Parathyroid adenoma (tissue), 2 donors: Measurements from ENCODE around the gene ZFYVE1.
"Not testable (repeated sequence)": the region's sequence is repeated elsewhere in the genome, so short reads cannot be mapped to it uniquely, and the experiment has no call there.

Experiments
- H2AFZ ChIP-seq: fragments of 300-600 bp; sonication (generic); one replicate; pipeline ENCODE4 v1.7.0; 2017; ENCODE audit warnings: antibody characterized with exemption, mild to moderate bottlenecking
- H3K27ac ChIP-seq: fragments of 300-600 bp; sonication (generic); one replicate; pipeline ENCODE4 v1.7.0; 2017
- H3K27me3 ChIP-seq: fragments of 300-600 bp; sonication (generic); one replicate; pipeline ENCODE4 v1.7.0; 2017; ENCODE audit warnings: low read length; ENCODE audit not compliant: control insufficient read depth, insufficient read depth
- H3K36me3 ChIP-seq: fragments of 300-600 bp; sonication (generic); one replicate; pipeline ENCODE4 v1.7.0; 2017; ENCODE audit warnings: low read length; ENCODE audit not compliant: control insufficient read depth, insufficient read depth
- H3K4me1 ChIP-seq: fragments of 300-600 bp; sonication (generic); one replicate; pipeline ENCODE4 v1.7.0; 2017; ENCODE audit warnings: control low read depth
- H3K4me2 ChIP-seq: fragments of 300-600 bp; sonication (generic); one replicate; pipeline ENCODE4 v1.7.0; 2017; ENCODE audit warnings: low read length
- H3K4me3 ChIP-seq: fragments of 300-600 bp; sonication (generic); one replicate; pipeline ENCODE4 v1.7.0; 2017; ENCODE audit warnings: low read depth, low read length
- H3K79me2 ChIP-seq: fragments of 300-600 bp; sonication (generic); one replicate; pipeline ENCODE4 v1.7.0; 2017; ENCODE audit warnings: control low read depth
- H3K9ac ChIP-seq: fragments of 300-600 bp; sonication (generic); one replicate; pipeline ENCODE4 v1.7.0; 2017; ENCODE audit warnings: mild to moderate bottlenecking
- H3K9me3 ChIP-seq: fragments of 300-600 bp; sonication (generic); one replicate; pipeline ENCODE4 v1.7.0; 2017; ENCODE audit warnings: low read length; ENCODE audit not compliant: control insufficient read depth
- TF ChIP-seq, protein P1 (sequence below): fragments of 300-600 bp; sonication (generic); IDR thresholded peaks from one replicate; pipeline ENCODE4 v1.7.0; 2017; ENCODE audit warnings: antibody characterized with exemption, mild to moderate bottlenecking
- donor health status: primary hyperparathyroidism.

ZFYVE1 gene

DNA sequence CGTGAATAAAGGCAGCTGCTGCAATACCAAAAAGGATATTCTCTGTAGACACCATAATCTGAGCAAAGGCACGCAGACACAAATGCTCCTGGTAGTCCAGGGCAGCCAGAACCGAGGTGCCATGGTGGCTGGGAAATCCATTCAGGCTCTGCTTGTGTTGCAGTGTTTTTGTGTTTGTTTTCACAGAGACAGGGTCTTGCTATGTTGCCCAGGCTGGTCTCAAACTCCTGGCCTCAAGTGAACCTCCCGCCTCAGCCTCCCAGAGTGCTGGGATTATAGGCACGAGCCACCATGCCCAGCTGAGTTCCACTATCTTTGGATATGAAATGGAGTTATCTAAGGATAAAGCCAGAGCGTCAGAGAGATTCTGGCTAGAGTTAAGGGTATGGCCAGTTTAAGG lies 60.9 kb downstream of the ZFYVE1 start:
- Histone ChIP-seq H2AFZ (no peak overlapping the region), H3K79me2 (no peaks in the 10 kb centered on the region), H3K4me2 (no peak overlapping the region), H3K4me1 (no peaks in the 10 kb centered on the region), H3K9ac (no peak overlapping the region), H3K27ac (no peak overlapping the region), H3K36me3 (no peaks in the 10 kb centered on the region), H3K4me3 (no peak overlapping the region), H3K27me3 (no peaks in the 10 kb centered on the region), H3K9me3 (no peaks in the 10 kb centered on the region)
- TF ChIP-seq, protein P1, sequence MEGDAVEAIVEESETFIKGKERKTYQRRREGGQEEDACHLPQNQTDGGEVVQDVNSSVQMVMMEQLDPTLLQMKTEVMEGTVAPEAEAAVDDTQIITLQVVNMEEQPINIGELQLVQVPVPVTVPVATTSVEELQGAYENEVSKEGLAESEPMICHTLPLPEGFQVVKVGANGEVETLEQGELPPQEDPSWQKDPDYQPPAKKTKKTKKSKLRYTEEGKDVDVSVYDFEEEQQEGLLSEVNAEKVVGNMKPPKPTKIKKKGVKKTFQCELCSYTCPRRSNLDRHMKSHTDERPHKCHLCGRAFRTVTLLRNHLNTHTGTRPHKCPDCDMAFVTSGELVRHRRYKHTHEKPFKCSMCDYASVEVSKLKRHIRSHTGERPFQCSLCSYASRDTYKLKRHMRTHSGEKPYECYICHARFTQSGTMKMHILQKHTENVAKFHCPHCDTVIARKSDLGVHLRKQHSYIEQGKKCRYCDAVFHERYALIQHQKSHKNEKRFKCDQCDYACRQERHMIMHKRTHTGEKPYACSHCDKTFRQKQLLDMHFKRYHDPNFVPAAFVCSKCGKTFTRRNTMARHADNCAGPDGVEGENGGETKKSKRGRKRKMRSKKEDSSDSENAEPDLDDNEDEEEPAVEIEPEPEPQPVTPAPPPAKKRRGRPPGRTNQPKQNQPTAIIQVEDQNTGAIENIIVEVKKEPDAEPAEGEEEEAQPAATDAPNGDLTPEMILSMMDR, result no peak

DNA sequence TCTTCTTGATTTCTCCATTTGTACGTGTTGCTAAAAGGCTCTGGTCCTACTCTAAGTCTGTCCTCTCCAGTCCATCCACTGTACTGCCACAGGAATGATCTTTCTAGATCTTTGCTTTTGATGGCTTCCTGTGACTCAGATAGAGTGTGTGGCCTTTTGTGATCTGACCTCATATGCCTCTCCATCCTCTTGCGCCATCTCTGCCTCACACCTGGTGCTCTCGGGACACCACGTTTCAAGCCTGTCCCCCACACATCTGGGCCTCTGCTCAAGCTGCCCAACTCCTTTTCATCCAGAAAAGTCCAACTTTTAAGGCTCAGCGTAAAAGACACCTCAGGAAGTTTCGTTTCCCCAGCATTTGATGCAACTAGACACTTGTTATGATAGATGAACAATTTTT lies 61.7 kb downstream of the ZFYVE1 start:
- Histone ChIP-seq H3K9ac (no peak overlapping the region), H3K36me3 (no peaks in the 10 kb centered on the region)
- TF ChIP-seq, protein P1, result no peak

DNA sequence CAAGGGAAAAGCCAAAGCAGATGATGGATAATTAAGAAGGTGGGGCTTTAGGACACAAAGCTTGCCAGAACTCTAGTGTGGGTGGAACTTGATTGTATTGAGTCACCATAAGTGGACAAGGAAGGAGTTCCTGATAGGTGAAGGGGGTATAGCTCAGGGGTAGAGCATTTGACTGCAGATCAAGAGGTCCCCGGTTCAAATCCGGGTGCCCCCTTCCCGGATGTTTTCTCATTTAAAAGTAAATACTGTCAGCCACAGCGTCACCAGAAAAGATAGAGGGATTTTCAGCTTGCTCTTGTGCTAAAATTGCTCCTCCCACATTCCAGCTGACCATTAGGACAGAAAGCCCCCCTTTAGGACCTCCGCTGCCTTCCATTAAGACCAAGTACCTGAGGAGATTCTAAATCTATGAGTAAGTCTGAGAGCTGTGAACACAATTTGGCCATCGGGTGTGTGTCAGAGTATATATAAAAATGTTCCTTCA lies 64.0 kb downstream of the ZFYVE1 start:
- H2AFZ ChIP-seq, result no peak overlapping the region
- H3K9me3 ChIP-seq, result no peaks in the 10 kb centered on the region
- H3K4me2 ChIP-seq, result no peak overlapping the region
- H3K79me2 ChIP-seq, result no peaks in the 10 kb centered on the region
- no peak overlapping the region for H3K9ac ChIP-seq
- no peak overlapping the region for H3K27ac ChIP-seq
- H3K4me3 ChIP-seq, result no peak overlapping the region
- H3K36me3 ChIP-seq, result no peaks in the 10 kb centered on the region
- TF ChIP-seq, protein P1, result no peak
- H3K27me3 ChIP-seq, result no peaks in the 10 kb centered on the region
- no peaks in the 10 kb centered on the region for H3K4me1 ChIP-seq

More for the DNA sequence above, 61.7 kb downstream of the ZFYVE1 start:
- Histone ChIP-seq H3K4me2 (no peak overlapping the region), H3K27ac (no peak overlapping the region), H2AFZ (no peak overlapping the region), H3K27me3 (no peaks in the 10 kb centered on the region), H3K4me1 (no peaks in the 10 kb centered on the region), H3K79me2 (no peaks in the 10 kb centered on the region), H3K4me3 (no peak overlapping the region), H3K9me3 (no peaks in the 10 kb centered on the region)

DNA sequence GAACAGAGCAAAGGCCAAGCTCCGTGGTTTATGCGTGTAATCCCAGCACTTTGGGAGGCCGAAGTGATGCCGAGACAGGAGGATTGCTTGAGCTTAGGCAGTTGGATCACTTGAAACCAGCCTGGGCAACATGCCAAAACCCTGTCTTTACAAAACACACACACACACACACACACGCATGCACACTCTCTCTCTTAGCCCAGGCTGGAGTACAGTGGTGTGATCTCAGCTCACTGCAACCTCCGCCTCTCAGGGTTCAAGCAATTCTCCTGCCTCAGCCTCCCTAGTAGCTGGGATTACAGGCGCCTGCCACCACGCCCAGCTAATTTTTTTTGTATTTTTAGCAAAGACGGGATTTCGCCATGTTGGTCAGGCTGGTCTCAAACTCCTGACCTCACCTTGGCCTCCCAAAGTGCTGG lies 64.6 kb downstream of the ZFYVE1 start:
- not testable (repeated sequence) for H3K79me2 ChIP-seq, H3K9me3 ChIP-seq, H3K4me1 ChIP-seq, H3K36me3 ChIP-seq, H3K4me3 ChIP-seq, H3K27ac ChIP-seq, H3K4me2 ChIP-seq, H3K27me3 ChIP-seq, H3K9ac ChIP-seq, H2AFZ ChIP-seq

DNA sequence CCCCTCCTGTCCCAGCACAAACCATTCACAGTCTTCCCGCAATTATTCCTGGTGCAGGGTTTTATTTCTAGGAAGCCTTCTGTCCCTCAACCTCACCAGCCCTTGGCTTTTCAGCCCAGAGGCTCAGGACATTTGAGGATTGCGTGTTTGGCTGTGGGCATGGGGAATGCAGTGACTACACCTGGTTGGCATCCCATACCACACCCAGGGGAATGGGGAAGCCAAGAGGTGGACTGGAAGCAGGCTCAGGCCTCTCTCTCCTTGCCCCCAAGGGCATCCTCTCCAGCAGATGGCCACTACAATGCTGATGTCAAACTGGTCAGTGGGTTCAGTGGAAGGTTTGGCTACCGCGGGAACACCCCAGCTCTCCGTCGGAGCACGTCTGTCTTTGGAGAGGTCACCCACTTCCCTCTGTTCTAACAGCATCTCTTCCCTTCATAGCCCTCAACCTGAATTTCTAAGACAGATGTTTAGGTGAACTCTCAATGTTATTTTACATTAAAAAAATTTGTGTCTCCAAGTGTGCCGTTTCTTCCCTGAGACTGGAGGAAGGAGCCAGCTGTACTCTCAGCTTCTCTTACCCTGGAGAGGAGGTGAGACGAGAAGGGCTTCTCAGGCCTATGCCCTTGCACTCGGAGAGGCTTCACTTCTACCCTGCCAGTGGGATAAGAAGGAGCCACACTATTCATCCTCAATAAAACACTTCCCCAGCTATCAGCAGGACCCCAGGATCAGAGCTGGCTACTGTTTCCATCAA lies 65.1 kb downstream of the ZFYVE1 start:
- Histone ChIP-seq H2AFZ (no peak overlapping the region), H3K9ac (no peak overlapping the region), H3K27me3 (no peaks in the 10 kb centered on the region), H3K27ac (no peak overlapping the region), H3K4me2 (no peak overlapping the region), H3K9me3 (no peaks in the 10 kb centered on the region), H3K79me2 (no peaks in the 10 kb centered on the region), H3K4me3 (no peak overlapping the region), H3K4me1 (no peaks in the 10 kb centered on the region), H3K36me3 (no peaks in the 10 kb centered on the region)
- TF ChIP-seq, protein P1, result no peak

DNA sequence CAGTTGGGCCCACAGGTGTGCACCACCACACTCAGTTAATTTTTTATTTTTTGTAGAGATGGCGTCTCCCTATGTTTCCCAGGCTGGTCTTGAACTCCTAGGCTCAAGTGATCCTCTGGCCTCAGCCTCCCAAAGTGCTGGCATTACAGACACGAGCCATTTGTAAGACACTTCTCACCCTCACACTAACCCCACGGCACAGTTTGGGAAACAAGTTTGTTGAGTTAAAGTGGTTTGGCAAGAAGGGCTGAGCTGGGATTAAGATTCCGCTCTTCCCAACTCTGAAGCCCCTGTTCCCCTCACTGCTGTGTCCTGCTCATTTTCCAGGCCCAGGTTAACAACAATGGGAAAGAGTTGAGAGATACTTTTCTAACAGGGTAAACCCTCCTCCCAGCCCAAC lies 65.9 kb downstream of the ZFYVE1 start:
- not testable (repeated sequence) for H3K4me1 ChIP-seq, H3K27ac ChIP-seq, H3K36me3 ChIP-seq, H3K4me3 ChIP-seq, H3K9ac ChIP-seq, H3K4me2 ChIP-seq, H3K79me2 ChIP-seq, H2AFZ ChIP-seq, H3K9me3 ChIP-seq, H3K27me3 ChIP-seq
